ENCODE measurements around the gene BLOC1S5. TPM values are rescaled to one million over a fixed set of nuclear protein-coding genes. Genes with fewer than 3 reads are reported as not detected.
A peak's percentile ranks its signal among the peaks of the same experiment; 100 is the strongest.

BLOC1S5 gene
- polyA plus RNA-seq, 3 donors, result 3.7 to 11.7 (median 9.2) TPM

DNA sequence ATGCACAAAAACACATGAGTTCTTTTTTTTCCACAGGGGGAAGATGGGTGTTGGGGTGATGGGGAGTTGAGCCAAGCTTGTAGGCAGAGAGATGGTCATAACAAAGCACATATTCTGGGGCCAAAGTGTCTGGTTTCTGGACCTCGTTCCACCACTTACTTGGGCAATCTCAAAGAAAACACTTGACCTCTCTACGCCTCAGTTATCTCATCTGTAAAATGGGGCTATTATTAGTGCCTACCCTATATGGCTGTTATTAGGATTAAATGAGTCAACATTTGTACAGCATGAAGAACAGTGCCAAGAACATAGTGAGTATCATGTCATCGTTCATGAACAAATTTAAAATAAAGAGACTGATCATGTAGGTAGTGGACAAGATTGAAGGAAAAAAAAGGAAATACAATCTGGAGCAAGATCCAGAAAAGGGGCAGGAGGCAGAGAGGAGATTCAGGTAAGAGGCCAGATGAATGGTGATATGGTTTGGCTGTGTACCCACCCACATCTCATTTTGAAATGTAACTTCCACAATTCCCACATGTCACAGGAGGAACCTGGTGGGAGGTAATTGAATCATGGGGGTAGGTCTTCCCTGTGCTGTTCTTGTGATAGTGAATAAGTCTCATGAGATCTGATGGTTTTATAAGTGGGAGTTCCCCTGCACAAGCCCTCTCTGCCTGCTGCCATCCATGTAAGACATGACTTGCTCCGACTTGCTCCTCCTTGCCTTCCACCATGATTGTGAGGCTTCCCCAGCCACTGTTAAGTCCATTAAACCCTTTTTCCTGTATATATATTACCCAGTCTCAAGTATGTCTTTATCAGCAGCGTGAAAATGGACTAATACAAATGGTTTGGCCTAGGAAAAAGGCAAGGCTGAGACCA is 23.9 kb upstream of the BLOC1S5 start:
- Histone ChIP-seq H3K9ac (ENCODE audit: insufficient read depth, low read length, poor library complexity, severe bottlenecking) (no peak overlapping the region), H3K79me2 (ENCODE audit: insufficient read depth, low read length) (peaks cover 25% of the 10 kb centered on the region), H3K27ac (ENCODE audit: low read depth in 1 of 2, low read length in 2 of 2) (no peak overlapping the region), H3K4me2 (replicated peaks; ENCODE audit: extremely low read depth, low read length, poor library complexity, severe bottlenecking) (no peak overlapping the region), H3K4me3 (replicated peaks in 1 of 3; ENCODE audit: low read depth in 2 of 3, low read length in 3 of 3) (no peak overlapping the region), H3K4me1 (ENCODE audit: control insufficient read depth in 1 of 2, insufficient read depth in 2 of 2, low read length in 2 of 2) (peaks cover 20 to 26% of the 10 kb centered on the region in 2 donors), H2AFZ (ENCODE audit: insufficient read depth, low read depth, low read length, poor library complexity, severe bottlenecking) (no peak overlapping the region), H3K27me3 (ENCODE audit: control insufficient read depth in 2 of 2, insufficient read depth in 2 of 2, low read length in 2 of 2) (no peaks in the 10 kb centered on the region), H4K20me1 (ENCODE audit: insufficient read depth, low read length) (no peaks in the 10 kb centered on the region), H3K36me3 (replicated peaks in 1 of 2; ENCODE audit: control insufficient read depth in 1 of 2, insufficient read depth in 2 of 2, low read length in 2 of 2) (peaks cover 46 to 57% of the 10 kb centered on the region in 2 donors), H3K9me3 (replicated peaks in 1 of 2; ENCODE audit: control insufficient read depth in 1 of 2, insufficient read depth in 1 of 2, low read length in 2 of 2) (peaks cover 0 to 4% of the 10 kb centered on the region in 2 donors)
- Mint-ChIP-seq H3K27ac (peak overlapping the region in 2 of 7 donors; percentile 5 to 51), H3K9me3 (peaks cover 0 to 8% (median 0%) of the 10 kb centered on the region in 7 donors), H3K4me1 (peaks cover 21% of the 10 kb centered on the region), H3K36me3 (peaks cover 54 to 61% of the 10 kb centered on the region in 2 donors), H3K4me3 (no peak overlapping the region), H3K27me3 (ENCODE audit: low read depth in 3 of 3) (no peaks in the 10 kb centered on the region)
- WGBS (ENCODE audit: insufficient coverage), result 100% methylated on average over 1 of the region's 5 CpGs
- TF ChIP-seq CTCF (IDR thresholded peaks at IDR 0.05), result no peak
- intact Hi-C loops (cut with micrococcal nuclease), result loop anchor here in 1 of 2 donors (10.0 kb wide), 1 partner anchor 1503 kb away; the partner anchor contains the start of gene LY86
- DNase-seq, result no peak

- Histone ChIP-seq H3K4me2 (replicated peaks; ENCODE audit: extremely low read depth, low read length, poor library complexity, severe bottlenecking) (no peak overlapping the region), H3K4me3 (replicated peaks in 1 of 3; ENCODE audit: low read depth in 2 of 3, low read length in 3 of 3) (no peak overlapping the region), H3K79me2 (ENCODE audit: insufficient read depth, low read length) (peaks cover 36% of the 10 kb centered on the region), H3K27ac (ENCODE audit: low read depth in 1 of 2, low read length in 2 of 2) (no peak overlapping the region), H3K4me1 (ENCODE audit: control insufficient read depth in 1 of 2, insufficient read depth in 2 of 2, low read length in 2 of 2) (peaks cover 28 to 37% of the 10 kb centered on the region in 2 donors), H4K20me1 (ENCODE audit: insufficient read depth, low read length) (no peaks in the 10 kb centered on the region), H2AFZ (ENCODE audit: insufficient read depth, low read depth, low read length, poor library complexity, severe bottlenecking) (no peak overlapping the region), H3K36me3 (replicated peaks in 1 of 2; ENCODE audit: control insufficient read depth in 1 of 2, insufficient read depth in 2 of 2, low read length in 2 of 2) (peaks cover 38 to 52% of the 10 kb centered on the region in 2 donors), H3K27me3 (ENCODE audit: control insufficient read depth in 2 of 2, insufficient read depth in 2 of 2, low read length in 2 of 2) (no peaks in the 10 kb centered on the region), H3K9me3 (replicated peaks in 1 of 2; ENCODE audit: control insufficient read depth in 1 of 2, insufficient read depth in 1 of 2, low read length in 2 of 2) (peaks cover 0 to 4% of the 10 kb centered on the region in 2 donors), H3K9ac (ENCODE audit: insufficient read depth, low read length, poor library complexity, severe bottlenecking) (no peak overlapping the region)
- DNase-seq, result no peak
- Mint-ChIP-seq H3K27ac (peak overlapping the region in 4 of 7 donors; percentile 1 to 50 (median 32)), H3K4me1 (peaks cover 27% of the 10 kb centered on the region), H3K36me3 (peaks cover 53 to 56% of the 10 kb centered on the region in 2 donors), H3K27me3 (ENCODE audit: low read depth in 3 of 3) (no peaks in the 10 kb centered on the region), H3K4me3 (no peak overlapping the region), H3K9me3 (peaks cover 0 to 8% (median 0%) of the 10 kb centered on the region in 7 donors)
- 91% methylated on average over 5 of the region's 9 CpGs for WGBS (ENCODE audit: insufficient coverage)
- intact Hi-C loops (cut with micrococcal nuclease), result loop anchor here in 1 of 2 donors (10.0 kb wide), 1 partner anchor 1502 kb away; the partner anchor contains the start of gene LY86
- TF ChIP-seq CTCF (IDR thresholded peaks at IDR 0.05), result no peak
Observed at GRCh38 chr6:8086755-8087306, 22.6 kb upstream of the BLOC1S5 start.

Measured in CD14-positive monocyte (primary cell).